GM21515 (cell line): Measurements from ENCODE around the gene KIAA0753.
"Not testable (repeated sequence)": the region's sequence is repeated elsewhere in the genome, so short reads cannot be mapped to it uniquely, and the experiment has no call there.

Source experiments
- ATAC-seq: cut with Tn5 transposase; IDR thresholded peaks from one replicate; pipeline ENCODE4 v1.9.1; 2021; ENCODE audit not compliant: unreplicated experiment

Gene KIAA0753

DNA sequence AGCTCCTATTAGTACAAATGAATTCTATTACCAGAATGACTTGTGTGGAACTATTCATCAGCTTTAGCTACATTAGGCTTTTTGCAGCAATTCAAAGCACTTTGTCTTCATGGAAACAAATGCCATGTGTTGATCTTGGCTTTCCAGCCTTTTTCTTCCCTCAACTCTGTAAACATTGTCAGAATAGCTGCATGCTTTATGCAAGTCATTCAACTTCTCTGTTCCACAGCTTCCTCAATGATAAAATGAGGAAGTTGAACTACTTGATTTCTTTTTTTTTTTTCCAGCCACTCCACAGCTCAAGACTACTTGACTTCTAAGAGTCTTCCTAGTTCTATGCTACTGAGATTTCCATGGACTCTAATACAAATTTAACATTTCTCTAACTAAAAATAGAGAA, 41.1 kb downstream of the KIAA0753 start:
- ATAC-seq = no peak

GRCh38 chr17:6597727-6598126, 42.8 kb downstream of the KIAA0753 start:
- no peak for ATAC-seq

DNA sequence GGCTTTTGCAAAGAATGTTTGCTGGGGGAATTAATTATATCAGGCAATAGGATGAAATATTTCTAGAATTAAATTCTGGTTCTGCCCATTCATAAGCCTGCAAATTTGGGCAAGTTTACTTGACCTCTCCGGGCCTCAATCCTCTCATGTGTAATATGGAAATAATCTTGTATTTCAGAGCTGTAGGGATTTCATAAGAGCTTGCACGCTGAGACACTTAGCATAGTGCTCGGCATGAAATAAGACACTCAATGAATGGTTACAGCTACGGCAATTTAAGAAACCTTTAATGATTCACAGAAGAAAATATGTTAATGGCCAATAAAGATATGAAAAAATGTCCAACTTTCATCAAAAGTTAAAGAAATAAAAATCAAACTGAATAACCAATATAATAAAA, 43.6 kb downstream of the KIAA0753 start:
- no peak for ATAC-seq

DNA sequence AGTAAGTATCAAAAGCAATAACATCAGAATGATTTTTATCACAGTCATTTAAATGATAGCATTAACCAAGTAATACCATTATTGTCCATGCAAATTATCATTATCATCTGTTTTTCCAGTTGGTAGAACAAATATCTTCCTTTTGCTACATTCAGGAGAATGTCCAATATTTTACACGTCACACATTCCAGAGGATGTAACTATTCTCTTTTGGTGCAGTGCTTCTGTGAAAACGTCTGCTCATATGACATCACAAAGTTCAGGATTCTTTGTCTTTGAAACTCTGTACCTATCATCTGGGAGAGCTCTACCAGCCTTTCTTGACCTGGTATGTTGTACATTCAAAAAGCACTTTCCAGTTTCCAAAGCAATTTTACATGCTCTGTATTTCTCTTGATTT, 44.0 kb downstream of the KIAA0753 start:
- ATAC-seq = no peak

DNA sequence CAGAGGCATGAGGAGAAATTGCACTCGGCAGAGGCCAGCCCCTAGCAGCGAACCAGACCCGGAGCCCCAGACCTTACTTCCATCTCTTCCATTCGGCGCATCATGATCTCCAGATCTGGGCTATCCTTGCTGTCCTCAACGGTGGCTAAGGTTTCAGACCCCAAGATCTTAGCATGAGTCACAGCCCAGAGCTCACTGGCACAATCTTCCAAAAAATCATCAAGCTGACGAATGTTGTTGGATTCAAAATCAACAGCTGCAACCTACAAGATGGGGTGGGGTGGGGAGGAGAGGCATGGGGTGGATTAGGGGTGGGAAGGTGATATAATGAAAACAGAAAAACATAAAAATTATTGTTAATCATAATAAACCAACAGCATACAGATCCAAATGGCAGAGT, 44.4 kb downstream of the KIAA0753 start:
- no peak for ATAC-seq

DNA sequence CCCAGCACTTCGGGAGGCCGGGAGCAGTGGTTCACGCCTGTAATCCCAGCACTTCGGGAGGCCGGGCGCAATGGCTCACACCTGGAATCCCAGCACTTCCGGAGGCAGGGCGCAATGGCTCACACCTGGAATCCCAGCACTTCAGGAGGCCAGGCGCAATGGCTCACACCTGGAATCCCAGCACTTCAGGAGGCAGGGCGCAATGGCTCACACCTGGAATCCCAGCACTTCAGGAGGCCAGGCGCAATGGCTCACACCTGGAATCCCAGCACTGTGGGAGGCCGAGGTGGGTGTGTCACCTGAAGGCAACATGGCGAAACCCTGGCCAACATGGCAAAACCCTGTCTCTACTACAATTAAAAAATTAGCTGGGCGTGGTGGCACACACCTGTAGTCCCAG, 47.1 kb downstream of the KIAA0753 start:
- not testable (repeated sequence) for ATAC-seq

- ATAC-seq = no peak
These were observed 48.3 kb downstream of the KIAA0753 start for GRCh38 chr17:6592173-6592572.

DNA sequence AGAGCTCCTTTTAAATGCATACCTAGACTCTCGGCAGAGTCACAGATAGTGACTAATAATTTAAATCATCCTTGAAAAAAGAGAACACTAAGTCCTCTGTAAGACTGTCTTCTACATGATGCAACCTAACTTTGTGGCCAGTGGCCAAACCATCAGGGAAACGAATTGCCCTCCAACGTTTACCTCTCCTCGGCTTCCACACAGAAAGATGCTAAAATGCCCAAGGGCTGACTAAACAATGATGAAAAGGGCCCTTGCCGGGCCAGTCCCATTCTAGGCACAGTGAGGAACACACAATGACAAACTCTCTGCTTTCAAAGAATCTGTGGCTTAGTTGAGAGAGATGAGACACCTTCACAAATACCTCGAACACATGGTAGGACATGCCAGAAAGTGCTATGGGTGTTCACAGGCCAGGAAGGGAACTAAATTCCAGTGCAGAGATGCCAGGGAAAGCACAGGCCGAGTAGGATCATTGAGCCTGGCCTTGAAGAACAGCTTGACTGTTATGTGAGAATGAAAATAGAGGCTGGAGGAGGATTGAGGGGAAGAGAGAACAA, 48.8 kb downstream of the KIAA0753 start:
- no peak for ATAC-seq

DNA sequence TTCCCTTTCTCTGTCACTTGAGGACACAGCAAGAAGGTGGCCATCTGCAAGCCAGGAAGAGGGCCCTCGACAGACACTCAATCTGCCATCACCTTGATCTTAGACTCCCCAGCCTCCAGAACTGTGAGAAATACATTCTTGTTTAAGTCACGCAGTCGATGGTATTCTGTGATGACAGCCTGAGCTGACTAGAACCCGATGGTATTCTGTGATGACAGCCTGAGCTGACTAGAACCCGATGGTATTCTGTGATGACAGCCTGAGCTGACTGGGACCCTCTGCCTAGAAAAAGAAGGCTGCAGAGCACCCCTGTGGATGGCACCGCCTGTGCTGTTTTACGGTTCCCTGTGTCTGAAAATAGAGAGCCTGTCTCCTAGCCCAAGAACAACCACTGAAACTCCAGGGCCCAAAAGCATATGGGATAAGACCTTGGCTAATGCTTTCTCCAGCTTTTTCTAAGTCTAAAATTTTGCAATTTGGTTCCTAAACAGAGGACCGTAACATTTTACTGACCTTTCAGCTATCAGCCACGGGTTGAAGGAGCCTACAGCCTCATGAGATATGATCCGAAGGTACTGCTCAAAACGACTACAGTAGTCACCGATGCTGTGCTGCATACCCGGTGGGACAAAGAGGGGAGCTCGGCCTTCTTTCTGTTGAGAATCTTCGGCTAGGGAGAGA, 51.1 kb downstream of the KIAA0753 start:
- ATAC-seq = no peak

- ATAC-seq = no peak
These were observed 52.3 kb downstream of the KIAA0753 start for GRCh38 chr17:6588165-6588564.

GRCh38 chr17:6587310-6587709, 53.2 kb downstream of the KIAA0753 start:
- ATAC-seq = no peak

- ATAC-seq = no peak
These were observed 57.1 kb downstream of the KIAA0753 start for GRCh38 chr17:6583411-6583810.

GRCh38 chr17:6580625-6581024, 59.9 kb downstream of the KIAA0753 start:
- no peak for ATAC-seq

DNA sequence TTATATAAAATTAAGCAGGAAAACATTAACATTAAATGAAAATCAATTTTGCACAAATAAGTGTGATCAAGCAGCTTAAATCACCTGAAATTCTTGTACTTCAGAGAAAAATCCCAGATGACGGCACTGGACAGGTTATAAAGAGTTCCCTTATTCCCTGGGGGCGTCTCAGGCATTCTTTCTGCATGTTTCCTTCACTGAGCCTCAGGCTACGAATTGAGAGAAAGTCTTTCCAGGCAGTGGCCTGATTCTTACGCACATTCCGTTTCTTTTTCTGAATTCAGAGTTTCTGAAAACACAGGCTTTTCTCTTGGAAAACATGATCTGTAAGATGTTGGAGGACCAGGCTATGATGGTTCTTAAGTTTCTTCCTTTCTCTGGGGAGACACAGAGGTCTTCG, 62.0 kb downstream of the KIAA0753 start:
- ATAC-seq = no peak

DNA sequence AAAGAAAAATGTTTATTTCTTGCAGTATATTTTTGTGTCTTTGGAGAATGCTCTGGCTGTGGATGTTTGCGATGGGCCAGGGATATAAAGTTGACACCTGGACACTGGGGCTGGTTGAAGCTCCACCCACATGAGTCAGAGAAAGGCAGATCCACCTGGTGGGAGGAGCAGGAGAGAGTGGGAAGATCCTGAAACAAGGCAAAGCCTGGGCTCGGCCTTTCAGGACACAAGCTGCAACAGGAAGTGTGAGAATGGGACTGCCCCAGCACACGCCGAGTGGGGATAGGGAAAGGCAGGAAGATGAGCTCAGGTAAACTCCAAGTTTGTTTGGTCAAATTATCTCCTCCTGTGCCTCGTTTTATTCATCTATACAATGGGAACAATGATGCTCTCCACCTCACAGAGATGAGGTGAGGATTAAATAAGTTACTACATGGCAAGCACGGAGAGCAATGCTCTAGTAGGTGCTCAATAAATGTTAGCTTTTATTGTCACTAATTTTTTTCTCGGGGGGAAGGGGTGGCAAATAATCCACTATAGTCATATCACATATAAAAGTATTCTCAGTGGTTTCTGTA, 62.7 kb downstream of the KIAA0753 start:
- no peak for ATAC-seq

GRCh38 chr17:6576038-6576785, 64.3 kb downstream of the KIAA0753 start:
- ATAC-seq = no peak

- no peak for ATAC-seq
These were observed 64.9 kb downstream of the KIAA0753 start for GRCh38 chr17:6575596-6575988.

- ATAC-seq = no peak
These were observed 65.6 kb downstream of the KIAA0753 start for GRCh38 chr17:6574687-6575595.

DNA sequence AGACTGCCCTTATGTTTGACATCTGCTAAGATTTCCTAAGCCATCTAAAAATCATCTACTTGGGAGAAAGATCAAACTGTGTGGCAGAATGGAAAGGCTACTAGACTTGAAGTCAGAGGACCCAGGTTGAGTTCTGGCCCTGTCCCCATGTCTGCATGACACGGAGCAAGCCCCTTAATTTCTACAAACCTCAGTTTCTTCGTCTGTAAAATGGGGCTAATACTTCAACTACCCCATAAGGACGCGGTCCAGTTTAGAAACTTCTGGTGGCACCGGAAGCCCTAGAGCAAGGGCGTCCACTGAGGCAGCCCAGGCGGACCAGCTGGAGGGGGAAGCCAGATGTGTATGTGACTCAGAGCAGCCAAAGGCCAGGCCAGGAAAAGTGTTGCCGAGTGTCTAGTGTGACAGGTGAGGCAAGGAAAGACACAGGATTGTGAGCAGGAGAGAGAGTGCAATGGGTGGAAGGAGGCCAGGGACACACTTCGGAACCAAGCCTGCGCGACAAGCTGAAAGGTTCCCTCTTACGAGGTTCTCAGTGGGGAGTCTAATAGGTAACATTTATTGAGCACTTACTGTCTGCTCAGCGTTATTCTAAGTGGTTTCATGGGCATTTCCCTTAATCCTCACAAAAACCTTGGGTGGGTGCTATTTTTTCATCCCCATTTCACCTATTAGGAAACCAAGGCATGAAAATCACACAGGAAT, 66.4 kb downstream of the KIAA0753 start:
- no peak for ATAC-seq

- not testable (repeated sequence) for ATAC-seq
These were observed 67.0 kb downstream of the KIAA0753 start for GRCh38 chr17:6573495-6573894.
